Measurements from ENCODE around the gene TRIM63.

TRIM63 gene

DNA sequence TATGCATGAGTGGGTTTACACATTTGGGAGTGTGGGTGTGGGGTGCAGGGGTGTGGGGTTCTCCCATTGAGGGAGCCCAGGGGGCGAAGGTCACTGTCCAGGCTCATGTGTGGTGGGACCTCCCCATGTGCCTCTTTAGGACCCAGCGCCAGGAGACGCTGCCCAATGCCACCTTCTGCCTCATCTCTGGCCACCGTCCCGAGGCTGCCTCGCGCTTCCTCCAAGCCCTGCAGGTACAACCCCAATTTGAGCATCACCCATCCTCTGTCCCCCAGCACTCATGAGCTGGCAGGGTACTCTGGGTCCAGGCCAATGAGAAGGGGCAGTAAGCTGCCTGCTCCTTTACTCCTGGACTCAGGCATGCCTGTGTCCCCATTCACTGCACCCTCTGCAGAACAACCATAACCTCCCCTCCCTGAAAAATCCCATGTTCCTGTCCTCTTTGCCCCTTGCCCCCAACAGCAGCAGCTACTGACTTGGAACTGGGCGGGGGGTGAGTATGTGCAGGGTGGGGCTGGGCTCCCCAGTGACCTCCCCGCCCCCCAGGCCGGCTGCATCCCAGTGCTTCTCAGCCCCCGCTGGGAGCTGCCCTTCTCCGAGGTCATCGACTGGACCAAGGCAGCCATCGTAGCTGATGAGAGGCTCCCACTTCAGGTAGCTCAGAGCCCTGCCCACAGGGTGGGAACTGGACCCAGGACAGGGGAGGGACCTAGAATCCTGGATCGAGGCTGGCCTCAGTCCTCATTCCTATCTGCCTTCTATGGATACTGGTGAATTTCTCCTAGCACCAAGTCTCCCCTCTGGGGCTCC lies 38.2 kb downstream of the TRIM63 start:
- no peak overlapping the region for H3K4me3 ChIP-seq (ENCODE audit: low read length)
- no peaks in the 10 kb centered on the region for H3K36me3 ChIP-seq (ENCODE audit: control insufficient read depth, low read depth, low read length)
- H3K9me3 ChIP-seq (ENCODE audit: control insufficient read depth, low read depth, low read length) = no peaks in the 10 kb centered on the region
- no peak overlapping the region for H3K27ac ChIP-seq (ENCODE audit: low read length)
- peaks cover 12% of the 10 kb centered on the region for H3K27me3 ChIP-seq (ENCODE audit: control insufficient read depth, insufficient read depth, low read length)
- no peak overlapping the region for H3K9ac ChIP-seq (ENCODE audit: low read length)
- no peaks in the 10 kb centered on the region for H3K4me1 ChIP-seq (ENCODE audit: control insufficient read depth, low read depth, low read length)

DNA sequence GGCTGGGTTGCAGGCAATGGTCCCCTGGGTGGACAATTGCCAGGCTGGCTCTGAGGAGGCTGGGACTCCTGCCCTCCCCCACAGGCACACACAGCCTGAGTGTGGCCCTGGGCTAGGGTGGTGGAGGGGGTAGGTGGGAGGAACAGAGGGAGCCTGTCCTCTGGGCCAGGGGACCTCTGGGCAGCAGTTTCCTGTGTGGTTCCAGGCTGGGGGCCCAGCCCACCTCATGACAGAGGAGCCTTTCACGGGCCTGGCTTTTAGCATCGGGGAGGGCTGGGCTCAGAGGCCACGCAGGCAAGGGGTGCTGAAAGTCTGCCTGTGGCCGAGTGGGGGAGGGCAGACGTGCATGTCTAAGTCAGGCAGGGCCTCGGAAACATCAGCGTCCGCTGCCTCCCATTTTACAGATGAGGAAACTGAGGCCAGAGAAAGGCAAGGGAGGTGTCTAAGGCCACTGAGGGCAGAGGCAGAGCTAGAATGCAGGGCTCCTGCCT lies 38.9 kb downstream of the TRIM63 start:
- H3K9ac ChIP-seq (ENCODE audit: low read length) = no peak overlapping the region
- H3K4me3 ChIP-seq (ENCODE audit: low read length) = no peak overlapping the region
- no peaks in the 10 kb centered on the region for H3K4me1 ChIP-seq (ENCODE audit: control insufficient read depth, low read depth, low read length)
- no peaks in the 10 kb centered on the region for H3K9me3 ChIP-seq (ENCODE audit: control insufficient read depth, low read depth, low read length)
- H3K27ac ChIP-seq (ENCODE audit: low read length) = no peak overlapping the region
- no peaks in the 10 kb centered on the region for H3K36me3 ChIP-seq (ENCODE audit: control insufficient read depth, low read depth, low read length)
- H3K27me3 ChIP-seq (ENCODE audit: control insufficient read depth, insufficient read depth, low read length) = peaks cover 5% of the 10 kb centered on the region

DNA sequence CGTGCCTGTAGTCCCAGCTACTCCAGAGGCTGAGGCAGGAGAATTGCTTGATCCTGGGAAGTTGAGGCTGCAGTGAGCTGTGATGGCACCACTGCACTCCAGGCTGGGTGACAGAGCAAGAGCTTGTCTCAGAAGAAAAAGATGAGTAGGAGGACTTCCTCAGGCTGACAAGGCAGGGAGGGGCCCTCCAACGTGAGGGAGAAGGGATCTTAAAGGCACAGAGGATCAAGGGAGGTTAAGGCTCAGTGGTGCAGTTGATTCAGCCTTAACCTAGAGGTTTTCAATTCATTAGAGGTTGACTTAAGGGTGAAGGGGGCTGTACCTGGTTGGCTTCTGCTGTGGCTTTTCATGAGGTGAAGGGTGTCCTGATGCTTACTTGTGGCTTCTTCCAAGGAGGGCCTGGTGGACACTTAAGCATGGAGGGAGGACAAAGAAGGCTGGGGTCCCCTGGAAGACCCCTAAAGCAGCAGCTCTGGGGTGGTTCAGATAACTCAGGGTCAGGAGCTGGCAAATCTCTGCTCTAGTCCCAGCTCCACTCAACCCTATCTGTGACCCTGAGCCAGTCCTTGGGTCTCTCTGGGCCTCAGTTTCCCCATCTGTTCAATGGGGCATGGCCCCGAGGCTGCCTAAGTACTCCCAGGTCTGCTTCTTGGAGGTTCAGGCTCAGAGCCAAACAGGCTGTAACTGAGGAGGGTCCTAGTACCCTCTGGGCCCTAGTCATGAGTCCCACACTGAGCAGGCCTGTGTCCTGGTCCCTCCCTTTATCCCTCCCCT lies 39.5 kb downstream of the TRIM63 start:
- H3K4me3 ChIP-seq (ENCODE audit: low read length) = no peak overlapping the region
- no peaks in the 10 kb centered on the region for H3K27me3 ChIP-seq (ENCODE audit: control insufficient read depth, insufficient read depth, low read length)
- no peak overlapping the region for H3K27ac ChIP-seq (ENCODE audit: low read length)
- no peak overlapping the region for H3K9ac ChIP-seq (ENCODE audit: low read length)
- no peaks in the 10 kb centered on the region for H3K4me1 ChIP-seq (ENCODE audit: control insufficient read depth, low read depth, low read length)
- H3K9me3 ChIP-seq (ENCODE audit: control insufficient read depth, low read depth, low read length) = no peaks in the 10 kb centered on the region
- no peaks in the 10 kb centered on the region for H3K36me3 ChIP-seq (ENCODE audit: control insufficient read depth, low read depth, low read length)

DNA sequence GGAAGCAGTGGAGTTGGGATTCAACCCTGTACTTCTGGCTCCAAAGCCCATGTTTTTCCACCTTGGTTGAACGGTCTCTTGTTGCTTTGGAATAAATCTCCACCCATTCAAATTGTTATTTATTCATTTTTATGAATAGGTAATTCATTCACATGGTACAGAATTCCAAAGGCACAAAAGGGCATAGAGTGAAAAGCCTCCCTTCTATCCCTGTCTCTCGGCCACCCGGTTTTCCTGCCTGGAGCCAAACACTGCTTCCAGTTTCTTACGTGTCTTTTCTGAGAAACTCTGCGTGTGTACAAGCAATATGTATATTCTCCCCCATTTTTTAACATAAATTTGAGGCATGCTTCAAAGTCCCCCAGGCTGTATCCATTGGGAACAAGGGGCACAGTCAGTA lies 41.9 kb downstream of the TRIM63 start:
- Histone ChIP-seq H3K9me3 (ENCODE audit: control insufficient read depth, low read depth, low read length) (no peaks in the 10 kb centered on the region), H3K4me3 (ENCODE audit: low read length) (no peak overlapping the region), H3K27me3 (ENCODE audit: control insufficient read depth, insufficient read depth, low read length) (no peaks in the 10 kb centered on the region), H3K9ac (ENCODE audit: low read length) (no peak overlapping the region), H3K27ac (ENCODE audit: low read length) (no peak overlapping the region), H3K36me3 (ENCODE audit: control insufficient read depth, low read depth, low read length) (no peaks in the 10 kb centered on the region), H3K4me1 (ENCODE audit: control insufficient read depth, low read depth, low read length) (no peaks in the 10 kb centered on the region)

DNA sequence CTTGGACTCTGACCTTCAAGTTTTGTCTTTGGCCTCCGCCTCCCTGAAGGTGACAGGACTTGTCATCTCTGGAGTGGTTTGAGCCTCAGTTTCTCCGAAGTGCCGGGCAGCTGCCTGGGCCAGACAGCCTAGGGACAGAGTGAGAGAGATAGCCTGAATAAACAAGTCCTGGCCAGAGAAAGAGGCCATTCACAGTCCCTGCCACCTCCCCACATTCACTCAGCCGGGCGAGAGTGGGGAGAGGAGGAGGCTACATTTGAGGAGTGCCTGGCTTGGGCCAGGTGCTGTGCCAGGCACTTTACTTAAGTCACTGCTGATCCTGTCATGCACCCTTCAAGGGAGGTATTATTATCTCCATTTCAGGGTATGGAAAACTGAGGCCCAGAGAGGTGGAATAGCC lies 42.4 kb downstream of the TRIM63 start:
- H3K36me3 ChIP-seq (ENCODE audit: control insufficient read depth, low read depth, low read length) = no peaks in the 10 kb centered on the region
- no peaks in the 10 kb centered on the region for H3K4me1 ChIP-seq (ENCODE audit: control insufficient read depth, low read depth, low read length)

DNA sequence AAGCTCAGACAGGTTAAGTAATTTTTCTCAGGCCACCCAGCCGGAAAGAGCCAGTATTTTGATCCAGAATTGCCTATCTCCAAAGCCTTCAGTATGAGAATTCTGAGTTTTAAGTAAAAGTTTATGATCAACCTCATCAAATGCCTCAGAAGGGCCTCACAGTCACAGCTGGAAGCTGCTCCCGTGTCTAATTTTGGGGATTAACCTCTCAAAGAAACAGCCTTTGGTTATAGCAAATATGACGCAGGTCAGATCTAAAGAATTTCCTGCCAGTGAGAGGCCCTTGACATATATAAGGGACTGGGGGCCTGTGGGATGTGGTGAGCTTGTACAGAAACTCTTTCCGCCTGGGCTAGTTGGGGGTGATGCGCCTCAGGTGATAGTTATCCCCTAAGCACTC lies 43.6 kb downstream of the TRIM63 start:
- H3K4me3 ChIP-seq (ENCODE audit: low read length) = no peak overlapping the region
- H3K27me3 ChIP-seq (ENCODE audit: control insufficient read depth, insufficient read depth, low read length) = no peaks in the 10 kb centered on the region
- no peaks in the 10 kb centered on the region for H3K4me1 ChIP-seq (ENCODE audit: control insufficient read depth, low read depth, low read length)
- H3K9ac ChIP-seq (ENCODE audit: low read length) = no peak overlapping the region
- H3K36me3 ChIP-seq (ENCODE audit: control insufficient read depth, low read depth, low read length) = no peaks in the 10 kb centered on the region
- H3K9me3 ChIP-seq (ENCODE audit: control insufficient read depth, low read depth, low read length) = no peaks in the 10 kb centered on the region
- no peak overlapping the region for H3K27ac ChIP-seq (ENCODE audit: low read length)

More for the DNA sequence above, 42.4 kb downstream of the TRIM63 start:
- Histone ChIP-seq H3K27me3 (ENCODE audit: control insufficient read depth, insufficient read depth, low read length) (no peaks in the 10 kb centered on the region), H3K9ac (ENCODE audit: low read length) (no peak overlapping the region), H3K4me3 (ENCODE audit: low read length) (no peak overlapping the region), H3K27ac (ENCODE audit: low read length) (no peak overlapping the region), H3K9me3 (ENCODE audit: control insufficient read depth, low read depth, low read length) (no peaks in the 10 kb centered on the region)

DNA sequence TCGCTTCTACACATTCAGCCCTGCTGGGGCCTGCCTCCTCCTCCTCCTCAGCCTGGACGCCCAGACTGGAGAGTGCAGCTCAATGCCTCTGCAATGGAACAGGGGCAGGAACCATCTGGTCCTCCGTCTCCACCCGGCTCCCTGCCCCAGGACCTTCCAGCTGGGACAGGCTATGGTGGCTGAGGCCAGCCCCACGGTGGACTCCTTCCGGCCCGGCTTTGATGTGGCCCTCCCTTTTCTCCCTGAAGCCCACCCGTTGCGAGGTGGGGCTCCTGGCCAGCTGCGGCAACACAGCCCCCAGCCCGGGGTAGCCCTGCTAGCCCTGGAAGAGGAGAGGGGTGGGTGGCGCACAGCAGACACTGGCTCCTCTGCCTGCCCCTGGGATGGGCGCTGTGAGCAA lies 44.4 kb downstream of the TRIM63 start:
- no peaks in the 10 kb centered on the region for H3K4me1 ChIP-seq (ENCODE audit: control insufficient read depth, low read depth, low read length)
- H3K4me3 ChIP-seq (ENCODE audit: low read length) = no peak overlapping the region
- H3K9ac ChIP-seq (ENCODE audit: low read length) = no peak overlapping the region
- no peak overlapping the region for H3K27ac ChIP-seq (ENCODE audit: low read length)
- H3K36me3 ChIP-seq (ENCODE audit: control insufficient read depth, low read depth, low read length) = no peaks in the 10 kb centered on the region
- no peaks in the 10 kb centered on the region for H3K27me3 ChIP-seq (ENCODE audit: control insufficient read depth, insufficient read depth, low read length)
- H3K9me3 ChIP-seq (ENCODE audit: control insufficient read depth, low read depth, low read length) = no peaks in the 10 kb centered on the region

DNA sequence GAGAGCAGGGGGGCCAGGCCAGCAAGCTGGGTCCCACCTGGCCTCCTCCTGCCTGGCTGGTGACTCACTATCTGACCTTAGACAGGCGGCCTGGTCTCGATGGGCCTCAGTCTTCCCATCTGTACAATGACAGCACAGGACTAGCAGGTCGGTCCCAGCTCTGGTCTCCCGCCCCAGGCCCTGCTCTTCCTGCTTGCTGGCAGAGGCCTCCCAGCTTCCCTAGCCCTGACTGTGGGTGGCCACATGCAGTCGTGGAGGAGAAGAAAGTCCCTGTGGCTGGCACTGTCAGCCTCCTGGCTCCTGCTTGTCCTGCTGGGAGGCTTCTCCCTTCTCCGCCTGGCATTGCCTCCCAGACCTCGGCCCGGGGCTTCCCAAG lies 45.0 kb downstream of the TRIM63 start:
- H3K36me3 ChIP-seq (ENCODE audit: control insufficient read depth, low read depth, low read length) = no peaks in the 10 kb centered on the region
- no peak overlapping the region for H3K4me3 ChIP-seq (ENCODE audit: low read length)
- H3K27ac ChIP-seq (ENCODE audit: low read length) = no peak overlapping the region
- H3K27me3 ChIP-seq (ENCODE audit: control insufficient read depth, insufficient read depth, low read length) = no peaks in the 10 kb centered on the region
- no peaks in the 10 kb centered on the region for H3K4me1 ChIP-seq (ENCODE audit: control insufficient read depth, low read depth, low read length)
- no peak overlapping the region for H3K9ac ChIP-seq (ENCODE audit: low read length)
- no peaks in the 10 kb centered on the region for H3K9me3 ChIP-seq (ENCODE audit: control insufficient read depth, low read depth, low read length)

DNA sequence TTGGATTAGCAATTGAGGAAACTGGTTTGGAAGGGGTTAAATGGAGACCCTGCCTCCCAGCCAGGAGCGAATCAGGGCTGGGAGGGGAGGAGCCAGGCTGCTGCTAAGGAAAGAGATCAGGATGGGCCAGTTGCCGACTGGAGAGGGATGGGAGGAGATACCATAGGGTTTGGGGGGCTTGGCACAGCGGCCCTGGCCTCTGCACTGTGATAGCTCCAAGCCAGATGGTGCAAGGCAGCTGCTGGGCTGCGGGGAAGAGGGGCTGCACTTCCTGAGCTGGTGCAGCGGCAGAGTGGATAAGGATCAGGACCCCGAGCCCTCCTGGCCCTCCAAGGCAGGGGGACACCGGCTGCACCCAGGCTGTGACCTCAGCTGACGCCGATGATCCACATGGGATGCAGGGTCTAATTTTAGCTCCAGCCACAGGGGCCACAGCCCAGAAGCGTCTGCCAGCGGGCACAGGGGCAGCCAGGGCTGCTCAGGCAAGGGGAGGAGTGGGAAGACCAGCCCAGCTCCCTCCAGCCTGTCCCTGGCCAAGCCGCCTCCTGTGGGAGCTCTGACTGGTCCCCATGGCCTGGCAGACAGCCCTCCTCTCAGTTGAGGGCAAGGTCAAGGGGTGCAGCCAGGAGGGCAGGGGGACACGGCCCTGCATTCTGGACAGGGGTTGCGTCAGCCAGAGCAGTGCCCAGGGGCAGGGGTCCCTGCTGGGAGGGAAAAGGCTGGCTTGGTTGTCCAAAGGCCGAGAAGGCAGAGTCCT lies 45.6 kb downstream of the TRIM63 start, which contains the start of gene EXTL1:
Gene EXTL1, plus strand, starts transcription at position 129 of the 757 bp plus-strand sequence. CDS start 872 bp downstream, outside the sequence.
- Histone ChIP-seq H3K36me3 (ENCODE audit: control insufficient read depth, low read depth, low read length) (no peaks in the 10 kb centered on the region), H3K9ac (ENCODE audit: low read length) (no peak within 1 kb of the TSS), H3K27ac (ENCODE audit: low read length) (no peak within 1 kb of the TSS), H3K4me3 (ENCODE audit: low read length) (peak within 1 kb of the TSS; percentile 46), H3K27me3 (ENCODE audit: control insufficient read depth, insufficient read depth, low read length) (no peaks in the 10 kb centered on the region), H3K9me3 (ENCODE audit: control insufficient read depth, low read depth, low read length) (no peaks in the 10 kb centered on the region), H3K4me1 (ENCODE audit: control insufficient read depth, low read depth, low read length) (no peaks in the 10 kb centered on the region)

DNA sequence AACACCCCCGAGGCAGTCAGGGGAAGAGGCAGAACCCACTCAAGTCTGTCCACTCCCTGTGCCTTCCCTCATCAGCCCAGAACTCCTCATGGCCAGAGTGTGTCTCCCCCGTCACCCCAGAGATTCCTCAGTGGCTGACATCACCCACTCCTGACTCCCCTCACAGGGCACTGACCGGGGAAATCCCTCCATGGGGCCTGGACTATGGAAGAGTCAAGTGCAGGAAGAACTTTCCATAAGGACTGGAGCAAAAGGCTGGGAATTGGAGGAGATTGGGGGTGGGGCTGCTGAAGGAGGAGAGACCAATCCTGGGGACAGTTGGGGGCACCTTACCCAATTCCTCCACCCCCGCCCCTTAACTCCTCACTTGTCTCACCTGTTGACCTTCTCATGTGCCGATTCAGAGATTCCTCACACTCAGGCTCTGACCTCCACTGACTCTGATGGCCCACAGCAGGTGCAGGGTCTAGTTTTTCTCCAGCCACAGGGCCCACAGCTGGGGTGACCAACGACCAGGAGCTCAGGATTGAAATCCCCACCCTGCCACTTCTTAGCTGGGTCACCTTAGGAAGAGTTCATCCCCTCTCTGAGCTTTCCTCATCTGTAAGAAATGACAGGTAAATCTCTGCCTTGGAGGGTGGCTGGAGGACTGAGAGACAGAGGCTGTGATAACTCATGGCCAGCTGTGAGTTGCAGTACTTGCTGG lies 46.3 kb downstream of the TRIM63 start:
- no peaks in the 10 kb centered on the region for H3K9me3 ChIP-seq (ENCODE audit: control insufficient read depth, low read depth, low read length)
- H3K4me3 ChIP-seq (ENCODE audit: low read length) = no peak overlapping the region
- no peak overlapping the region for H3K9ac ChIP-seq (ENCODE audit: low read length)
- no peak overlapping the region for H3K27ac ChIP-seq (ENCODE audit: low read length)
- no peaks in the 10 kb centered on the region for H3K4me1 ChIP-seq (ENCODE audit: control insufficient read depth, low read depth, low read length)
- H3K36me3 ChIP-seq (ENCODE audit: control insufficient read depth, low read depth, low read length) = no peaks in the 10 kb centered on the region
- no peaks in the 10 kb centered on the region for H3K27me3 ChIP-seq (ENCODE audit: control insufficient read depth, insufficient read depth, low read length)

DNA sequence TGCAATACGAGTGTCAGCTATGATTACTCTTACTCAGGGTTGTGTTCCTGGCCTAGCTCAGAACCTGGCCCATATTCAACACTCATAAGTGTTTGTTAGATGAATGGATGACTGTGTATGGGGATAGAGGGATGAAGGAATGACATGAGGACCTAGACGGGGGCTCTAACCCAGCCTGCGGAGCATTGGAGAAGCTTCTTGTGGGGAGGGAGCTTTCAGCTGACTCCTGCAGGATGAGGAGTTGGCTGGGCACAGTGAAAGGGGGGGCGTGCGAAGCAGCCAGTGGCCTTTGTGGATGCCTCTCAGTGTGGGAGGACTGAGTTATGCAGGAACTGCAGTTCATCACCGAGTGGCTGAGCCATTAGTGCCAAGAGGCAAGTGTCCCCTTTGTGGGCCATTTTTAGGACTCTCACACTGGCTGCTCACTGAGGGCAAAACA lies 47.1 kb downstream of the TRIM63 start:
- no peaks in the 10 kb centered on the region for H3K4me1 ChIP-seq (ENCODE audit: control insufficient read depth, low read depth, low read length)
- no peaks in the 10 kb centered on the region for H3K9me3 ChIP-seq (ENCODE audit: control insufficient read depth, low read depth, low read length)
- H3K9ac ChIP-seq (ENCODE audit: low read length) = no peak overlapping the region
- no peak overlapping the region for H3K4me3 ChIP-seq (ENCODE audit: low read length)
- no peaks in the 10 kb centered on the region for H3K27me3 ChIP-seq (ENCODE audit: control insufficient read depth, insufficient read depth, low read length)
- no peaks in the 10 kb centered on the region for H3K36me3 ChIP-seq (ENCODE audit: control insufficient read depth, low read depth, low read length)
- no peak overlapping the region for H3K27ac ChIP-seq (ENCODE audit: low read length)

Measured in iPS-18a (cell line).